Activated T-helper 17 cell treated with anti-CD3 and anti-CD28 coated beads, Interleukin-2, amount 50 U/mL, for 72 hours (primary cell): Measurements from ENCODE around the gene MYH14. TPM values are rescaled to one million over a fixed set of nuclear protein-coding genes. Genes with fewer than 3 reads are reported as not detected.
"Not testable (repeated sequence)": the region's sequence is repeated elsewhere in the genome, so short reads cannot be mapped to it uniquely, and the experiment has no call there.

Experiments used
- ATAC-seq: fragments of 150-1000 bp; cut with Tn5 transposase; replicated peaks from 2 replicates; pipeline ENCODE4 v1.10.0; 2021; ENCODE audit warnings: mild to moderate bottlenecking, moderate library complexity
- H3K27ac Mint-ChIP-seq: one replicate; pipeline ENCODE4 v1.8.0; 2022; ENCODE audit warnings: mixed read lengths
- H3K27me3 Mint-ChIP-seq: one replicate; pipeline ENCODE4 v1.8.0; 2022; ENCODE audit warnings: mixed read lengths
- H3K36me3 Mint-ChIP-seq: one replicate; pipeline ENCODE4 v1.8.0; 2022; ENCODE audit warnings: low read depth, mild to moderate bottlenecking, mixed read lengths
- H3K4me1 Mint-ChIP-seq: one replicate; pipeline ENCODE4 v1.8.0; 2022; ENCODE audit warnings: mixed read lengths
- H3K4me3 Mint-ChIP-seq: one replicate; pipeline ENCODE4 v1.8.0; 2022; ENCODE audit warnings: mild to moderate bottlenecking, mixed read lengths
- H3K9me3 Mint-ChIP-seq: one replicate; pipeline ENCODE4 v1.8.0; 2022; ENCODE audit warnings: mixed read lengths
- total RNA-seq, 2 donors: library from RNA; stranded (reverse); gene quantifications; one replicate each; pipeline ENCODE4 v1.2.3, GENCODE V29; 2022

The MYH14 gene
- total RNA-seq, 2 donors from 2014 or later = not detected

DNA sequence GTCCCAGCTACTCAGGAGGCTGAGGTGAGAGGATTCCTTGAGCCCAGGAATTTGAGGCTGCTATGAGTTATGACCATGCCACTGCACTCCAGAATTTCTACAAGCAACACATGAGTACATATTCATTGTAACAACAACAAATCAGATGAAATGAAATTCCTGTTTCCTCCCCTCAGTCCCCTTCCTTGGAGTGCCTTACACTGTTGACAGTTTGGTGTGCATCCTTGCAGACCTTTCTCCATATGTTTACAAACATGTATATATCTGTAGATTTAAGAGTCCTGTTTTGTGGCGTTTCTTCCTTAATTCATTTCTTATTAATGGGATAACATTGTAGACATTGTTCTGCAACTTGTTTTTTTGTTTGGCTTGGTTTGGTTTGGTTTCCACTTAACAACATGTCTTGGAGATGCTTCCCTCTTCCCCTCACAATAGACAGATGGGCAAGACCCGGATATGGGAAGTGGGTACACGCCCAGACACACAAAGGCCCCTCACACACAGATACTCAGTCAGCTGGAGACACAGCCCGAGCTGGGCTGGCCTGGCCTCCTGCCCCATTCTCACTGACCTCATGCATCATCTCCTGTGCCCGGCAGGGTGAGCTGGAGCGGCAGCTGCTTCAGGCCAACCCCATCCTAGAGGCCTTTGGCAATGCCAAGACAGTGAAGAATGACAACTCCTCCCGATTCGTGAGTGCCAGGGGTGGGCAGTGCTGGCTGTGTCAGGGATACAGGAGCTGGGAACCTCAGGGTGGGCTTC, 21.7 kb downstream of the MYH14 start:
- H3K4me3 Mint-ChIP-seq = no peak overlapping the region

DNA sequence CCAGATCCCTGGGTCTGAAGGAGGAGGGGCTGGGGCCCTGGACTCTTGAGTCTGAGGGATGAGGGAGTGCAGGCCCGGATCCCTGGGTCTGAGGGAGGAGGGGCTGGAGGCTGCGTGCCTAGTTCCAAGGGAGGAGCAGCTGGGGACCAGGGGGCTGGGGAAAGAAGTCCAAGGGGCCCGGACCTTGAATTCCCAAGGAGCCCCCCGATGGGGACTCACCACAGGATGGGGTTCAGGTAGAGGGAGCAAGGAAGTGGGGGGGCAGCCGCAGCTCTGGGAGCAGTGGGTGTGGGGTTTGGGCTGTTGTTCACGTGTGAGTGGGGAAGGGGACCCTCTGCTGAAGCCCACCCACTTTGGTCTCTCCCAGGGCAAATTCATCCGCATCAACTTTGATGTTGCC, 23.1 kb downstream of the MYH14 start:
- Mint-ChIP-seq H3K9me3 (peaks cover 4% of the 10 kb centered on the region), H3K27me3 (peaks cover 15% of the 10 kb centered on the region), H3K4me1 (no peaks in the 10 kb centered on the region), H3K4me3 (no peak overlapping the region), H3K27ac (no peak overlapping the region), H3K36me3 (no peaks in the 10 kb centered on the region)
- no peak for ATAC-seq

More for the DNA sequence above, 21.7 kb downstream of the MYH14 start:
- Mint-ChIP-seq H3K27ac (no peak overlapping the region), H3K27me3 (peaks cover 12% of the 10 kb centered on the region), H3K4me1 (no peaks in the 10 kb centered on the region), H3K36me3 (no peaks in the 10 kb centered on the region), H3K9me3 (peaks cover 4% of the 10 kb centered on the region)
- no peak for ATAC-seq

DNA sequence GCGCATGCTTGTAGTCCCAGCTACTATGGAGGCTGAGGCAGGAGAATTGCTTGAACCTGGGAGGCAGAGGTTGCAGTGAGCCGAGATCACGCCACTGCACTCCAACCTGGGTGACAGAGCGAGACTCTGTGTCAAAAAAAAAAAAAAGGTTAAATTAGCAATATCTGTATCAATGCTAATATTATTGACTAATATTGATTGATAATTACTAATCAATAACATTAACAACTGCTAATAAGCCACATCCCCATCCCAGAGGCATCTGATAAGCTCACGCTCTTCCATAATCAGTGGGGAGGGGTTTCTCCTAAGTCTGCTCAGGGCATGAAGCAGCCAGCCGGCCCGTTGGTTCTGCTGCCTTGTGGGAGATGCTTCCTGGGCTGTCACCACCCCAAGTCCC, 24.7 kb downstream of the MYH14 start:
- not testable (repeated sequence) for ATAC-seq, H3K4me1 Mint-ChIP-seq, H3K9me3 Mint-ChIP-seq, H3K4me3 Mint-ChIP-seq, H3K27me3 Mint-ChIP-seq, H3K27ac Mint-ChIP-seq, H3K36me3 Mint-ChIP-seq

DNA sequence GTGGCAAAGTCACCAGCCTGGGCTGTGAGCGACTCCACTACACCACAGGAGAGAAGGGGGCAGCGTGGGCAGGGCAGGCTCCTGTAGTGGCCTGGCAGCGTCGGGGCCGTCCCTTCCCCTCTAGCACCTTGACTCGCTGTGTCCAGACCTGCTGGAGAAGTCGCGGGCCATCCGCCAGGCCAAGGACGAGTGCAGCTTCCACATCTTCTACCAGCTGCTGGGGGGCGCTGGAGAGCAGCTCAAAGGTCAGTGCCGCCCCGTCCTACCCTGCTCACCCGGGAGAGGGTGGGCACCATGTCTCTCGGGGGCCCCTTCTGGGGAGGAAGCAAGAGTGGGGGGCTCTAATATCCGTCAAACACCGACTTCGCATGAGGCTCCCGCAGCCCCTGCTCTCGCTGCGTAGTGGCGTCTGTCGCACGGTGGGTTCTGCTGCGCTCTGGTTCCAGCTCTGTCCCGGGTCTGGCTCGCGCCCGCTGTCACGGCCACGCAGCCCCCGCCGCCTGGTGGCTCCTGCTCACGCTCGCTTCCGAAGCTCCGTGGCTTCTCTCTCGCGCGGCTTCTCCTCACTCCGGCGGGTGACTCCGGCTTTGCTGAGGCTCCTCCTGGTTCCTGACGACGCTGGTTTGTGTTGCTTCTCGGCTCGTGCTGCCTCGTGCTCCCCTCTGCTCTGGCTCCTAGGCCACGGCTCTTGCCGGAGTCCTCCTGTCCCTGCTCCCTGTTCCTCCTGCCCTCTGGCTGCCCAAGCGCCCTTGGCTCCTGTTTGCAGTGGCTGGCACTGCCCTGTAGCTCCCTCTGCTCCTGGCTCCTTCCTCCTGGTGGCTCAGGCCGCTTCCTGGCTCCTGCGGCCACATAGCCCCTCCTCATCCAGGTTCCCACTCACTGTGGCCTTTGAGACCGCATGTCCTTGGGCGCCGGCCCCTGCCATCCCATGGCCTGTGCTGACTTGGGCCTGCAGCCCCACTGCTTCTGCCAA, 27.2 kb downstream of the MYH14 start:
- no peaks in the 10 kb centered on the region for H3K36me3 Mint-ChIP-seq

DNA sequence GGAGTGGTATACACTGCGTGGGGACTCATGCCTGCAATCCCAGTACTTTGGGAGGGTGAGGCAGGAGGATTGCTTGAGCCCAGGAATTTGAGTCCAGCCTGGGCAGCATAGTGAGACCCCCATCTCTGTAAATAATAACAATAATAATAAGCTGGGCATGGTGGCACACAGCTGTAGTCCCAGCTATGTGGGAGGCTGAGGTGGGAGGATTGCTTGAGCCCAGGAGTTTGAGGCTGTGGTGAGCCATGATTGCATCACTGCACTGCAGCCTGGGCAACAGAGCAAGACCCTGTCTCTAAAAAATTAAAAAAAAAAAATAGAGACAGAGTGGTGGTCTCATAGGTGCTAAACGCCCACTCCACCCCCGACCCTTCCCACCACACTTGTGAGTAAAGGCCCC, 28.0 kb downstream of the MYH14 start:
- H3K4me3 Mint-ChIP-seq, H3K4me1 Mint-ChIP-seq, H3K36me3 Mint-ChIP-seq, H3K27me3 Mint-ChIP-seq, H3K9me3 Mint-ChIP-seq, H3K27ac Mint-ChIP-seq, ATAC-seq: not testable (repeated sequence)

More for the DNA sequence above, 27.2 kb downstream of the MYH14 start:
- Mint-ChIP-seq H3K27ac (no peak overlapping the region), H3K27me3 (peaks cover 3% of the 10 kb centered on the region), H3K4me3 (no peak overlapping the region), H3K4me1 (no peaks in the 10 kb centered on the region), H3K9me3 (no peaks in the 10 kb centered on the region)
- ATAC-seq = no peak

DNA sequence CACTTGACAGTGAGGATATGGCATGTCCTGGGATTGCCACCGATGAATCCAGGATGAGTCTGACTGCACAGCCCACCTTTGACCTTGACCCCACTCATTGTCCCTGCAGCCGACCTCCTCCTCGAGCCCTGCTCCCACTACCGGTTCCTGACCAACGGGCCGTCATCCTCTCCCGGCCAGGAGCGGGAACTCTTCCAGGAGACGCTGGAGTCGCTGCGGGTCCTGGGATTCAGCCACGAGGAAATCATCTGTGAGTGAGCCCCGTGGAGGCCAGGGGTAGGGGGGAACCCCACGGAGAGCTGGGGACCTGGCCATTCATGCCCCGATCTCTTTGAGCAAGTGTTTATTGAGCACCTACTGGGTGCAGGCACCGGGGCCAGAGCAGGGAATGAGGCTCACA, 28.4 kb downstream of the MYH14 start:
- H3K27me3 Mint-ChIP-seq = peaks cover 5% of the 10 kb centered on the region
- no peak overlapping the region for H3K4me3 Mint-ChIP-seq
- H3K4me1 Mint-ChIP-seq = no peaks in the 10 kb centered on the region
- H3K27ac Mint-ChIP-seq = no peak overlapping the region
- no peak for ATAC-seq
- no peaks in the 10 kb centered on the region for H3K36me3 Mint-ChIP-seq
- H3K9me3 Mint-ChIP-seq = no peaks in the 10 kb centered on the region

DNA sequence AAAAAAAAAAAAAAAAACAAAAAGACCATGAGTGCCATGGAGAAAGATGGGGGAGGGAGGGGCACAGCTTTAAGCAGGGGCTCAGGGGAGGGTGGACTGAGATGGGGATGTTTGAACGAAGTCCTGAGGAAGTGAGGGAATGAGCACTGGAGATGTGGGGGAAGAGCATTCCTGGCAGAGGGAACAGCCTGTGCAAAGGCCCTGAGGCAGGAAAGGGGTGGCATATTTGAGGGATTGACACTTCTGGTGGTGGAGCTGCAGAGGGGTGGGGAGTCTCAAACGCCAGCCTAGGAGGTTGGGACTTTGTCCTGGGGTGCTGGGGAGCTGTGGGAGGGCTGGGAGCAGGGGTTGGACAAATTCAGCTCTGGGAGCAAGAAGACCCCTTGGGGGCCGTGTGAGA, 29.2 kb downstream of the MYH14 start:
- no peak overlapping the region for H3K4me3 Mint-ChIP-seq
- H3K27me3 Mint-ChIP-seq = peaks cover 7% of the 10 kb centered on the region
- H3K27ac Mint-ChIP-seq = no peak overlapping the region
- no peak for ATAC-seq
- H3K4me1 Mint-ChIP-seq = no peaks in the 10 kb centered on the region
- H3K9me3 Mint-ChIP-seq = no peaks in the 10 kb centered on the region
- no peaks in the 10 kb centered on the region for H3K36me3 Mint-ChIP-seq

DNA sequence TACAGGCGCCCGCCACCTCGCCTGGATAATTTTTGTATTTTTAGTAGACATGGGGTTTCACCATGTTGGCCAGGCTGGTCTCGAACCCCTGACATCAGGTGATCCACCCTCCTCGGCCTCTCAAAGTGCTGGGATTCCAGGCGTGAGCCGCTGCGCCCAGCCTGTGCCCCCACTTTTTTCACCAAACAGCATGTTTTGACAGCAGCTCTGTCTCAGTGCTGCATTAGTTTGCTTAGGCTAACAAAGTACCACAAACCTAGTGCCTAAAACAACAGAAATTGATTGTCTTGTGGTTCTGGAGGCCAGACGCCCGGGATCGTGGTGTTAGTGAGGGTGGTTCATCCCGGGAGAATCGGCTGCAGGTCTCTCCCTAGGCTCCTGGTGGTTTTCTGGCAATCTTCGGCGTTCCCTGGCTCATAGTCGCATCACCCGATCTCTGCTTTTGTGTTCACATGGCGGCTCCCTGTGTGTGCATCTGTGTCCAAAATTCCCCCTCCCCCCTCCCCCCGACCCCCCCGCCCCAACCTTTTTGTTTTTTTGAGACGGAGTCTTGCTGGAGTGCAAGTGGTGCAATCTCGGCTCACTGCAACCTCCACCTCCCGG, 30.0 kb downstream of the MYH14 start:
- no peak for ATAC-seq
- H3K4me1 Mint-ChIP-seq = no peaks in the 10 kb centered on the region
- H3K36me3 Mint-ChIP-seq = no peaks in the 10 kb centered on the region
- H3K9me3 Mint-ChIP-seq = no peaks in the 10 kb centered on the region
- no peak overlapping the region for H3K27ac Mint-ChIP-seq
- H3K4me3 Mint-ChIP-seq = no peak overlapping the region
- H3K27me3 Mint-ChIP-seq = peaks cover 7% of the 10 kb centered on the region

DNA sequence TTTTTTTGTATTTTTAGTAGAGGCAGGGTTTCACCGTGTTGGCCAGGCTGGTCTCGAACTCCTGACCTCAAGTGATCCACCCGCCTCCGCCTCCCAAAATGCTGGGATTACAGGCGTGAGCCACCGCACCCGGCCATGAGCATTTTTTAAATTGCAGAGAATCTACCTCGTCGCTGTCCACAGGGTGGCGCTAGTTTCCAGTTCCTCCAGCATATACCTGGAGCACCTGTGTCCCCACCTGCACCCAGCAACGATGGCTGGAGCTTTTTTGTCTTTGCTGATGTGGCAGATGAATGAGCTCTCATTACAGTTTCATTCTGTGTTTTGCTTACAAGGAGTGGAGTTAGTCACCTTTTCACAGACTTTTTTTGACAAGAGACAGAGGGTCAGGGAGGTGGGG, 34.1 kb downstream of the MYH14 start:
- H3K4me1 Mint-ChIP-seq, H3K27ac Mint-ChIP-seq, ATAC-seq, H3K9me3 Mint-ChIP-seq, H3K36me3 Mint-ChIP-seq, H3K4me3 Mint-ChIP-seq: not testable (repeated sequence)
- H3K27me3 Mint-ChIP-seq = peaks cover 21% of the 10 kb centered on the region

DNA sequence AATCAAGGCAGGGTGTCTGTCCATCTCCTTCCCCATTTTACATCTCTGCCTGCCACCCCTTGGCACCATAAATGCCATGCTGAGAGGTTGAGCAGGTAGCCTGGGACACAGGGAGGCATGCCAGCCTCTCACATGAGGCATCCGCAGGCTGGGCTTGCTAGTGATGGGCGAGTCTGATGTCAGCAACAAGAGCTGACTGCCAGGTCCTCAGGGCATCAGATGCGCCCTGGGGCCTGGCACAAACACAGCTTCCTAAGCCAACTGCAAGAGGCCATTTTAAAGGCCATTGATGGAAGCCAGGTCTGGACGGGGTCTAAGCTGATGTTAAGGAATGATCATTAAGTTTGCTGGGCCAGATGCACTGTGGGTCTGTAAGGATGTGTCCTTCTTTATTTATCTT, 34.6 kb downstream of the MYH14 start:
- H3K36me3 Mint-ChIP-seq = no peaks in the 10 kb centered on the region
- H3K4me1 Mint-ChIP-seq = no peaks in the 10 kb centered on the region
- no peak overlapping the region for H3K4me3 Mint-ChIP-seq
- H3K27ac Mint-ChIP-seq = no peak overlapping the region
- ATAC-seq = no peak
- H3K27me3 Mint-ChIP-seq = peaks cover 21% of the 10 kb centered on the region
- H3K9me3 Mint-ChIP-seq = no peaks in the 10 kb centered on the region

DNA sequence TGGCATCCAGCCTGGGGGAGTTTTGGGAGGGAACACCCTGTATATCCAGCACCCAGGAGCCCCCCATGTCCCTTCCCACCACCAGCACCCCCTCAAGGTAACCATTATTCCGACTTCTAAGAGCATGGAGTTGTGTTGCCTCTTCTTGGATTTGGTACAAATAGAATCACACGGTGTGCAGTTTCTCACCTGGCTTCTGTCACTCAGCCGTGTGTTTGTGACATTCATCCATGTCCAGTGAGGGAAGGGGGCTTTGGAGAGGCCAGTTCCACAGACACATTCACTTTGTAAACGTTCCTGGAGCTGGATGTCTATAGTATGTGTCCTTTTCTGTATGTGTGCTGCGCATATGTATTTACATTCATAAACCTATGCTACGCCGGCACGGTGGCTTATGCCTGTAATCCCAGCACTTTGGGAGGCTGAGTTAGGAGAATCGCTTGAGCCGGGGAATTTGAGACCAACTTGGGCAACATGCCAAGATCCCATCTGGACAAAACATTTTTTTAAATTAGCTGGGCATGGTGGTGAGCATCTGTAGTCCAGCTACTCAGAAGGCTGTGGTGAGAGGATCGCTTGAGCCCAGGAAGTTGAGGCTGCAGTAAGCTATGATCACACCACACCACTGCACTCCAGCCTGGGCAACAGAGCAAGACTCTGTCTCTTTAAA, 36.6 kb downstream of the MYH14 start:
- Mint-ChIP-seq H3K4me1 (no peaks in the 10 kb centered on the region), H3K27me3 (peaks cover 21% of the 10 kb centered on the region), H3K36me3 (no peaks in the 10 kb centered on the region), H3K27ac (no peak overlapping the region), H3K4me3 (no peak overlapping the region), H3K9me3 (no peaks in the 10 kb centered on the region)
- ATAC-seq = no peak

DNA sequence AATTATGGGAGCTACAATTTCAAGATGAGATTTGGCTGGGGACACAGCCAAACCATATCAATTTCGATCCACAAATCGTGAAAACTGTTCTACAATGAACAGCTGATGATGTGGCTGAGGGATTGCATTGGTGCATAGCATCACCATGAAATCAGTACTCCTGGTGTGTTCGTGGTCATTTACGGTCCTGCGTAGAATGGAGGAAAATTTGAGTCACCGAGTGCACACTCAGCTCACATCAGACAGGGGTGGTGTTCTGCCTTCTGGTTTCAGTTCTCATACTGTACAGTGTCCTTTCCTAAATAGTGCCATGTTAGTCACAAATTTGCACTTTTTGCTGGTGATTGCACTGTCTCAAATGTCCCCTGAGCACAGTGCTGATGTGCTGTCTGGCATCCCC, 39.2 kb downstream of the MYH14 start:
- ATAC-seq = peak; percentile 85
- Mint-ChIP-seq H3K27me3 (peaks cover 16% of the 10 kb centered on the region), H3K9me3 (no peaks in the 10 kb centered on the region), H3K36me3 (no peaks in the 10 kb centered on the region), H3K4me3 (no peak overlapping the region), H3K4me1 (no peaks in the 10 kb centered on the region), H3K27ac (no peak overlapping the region)

DNA sequence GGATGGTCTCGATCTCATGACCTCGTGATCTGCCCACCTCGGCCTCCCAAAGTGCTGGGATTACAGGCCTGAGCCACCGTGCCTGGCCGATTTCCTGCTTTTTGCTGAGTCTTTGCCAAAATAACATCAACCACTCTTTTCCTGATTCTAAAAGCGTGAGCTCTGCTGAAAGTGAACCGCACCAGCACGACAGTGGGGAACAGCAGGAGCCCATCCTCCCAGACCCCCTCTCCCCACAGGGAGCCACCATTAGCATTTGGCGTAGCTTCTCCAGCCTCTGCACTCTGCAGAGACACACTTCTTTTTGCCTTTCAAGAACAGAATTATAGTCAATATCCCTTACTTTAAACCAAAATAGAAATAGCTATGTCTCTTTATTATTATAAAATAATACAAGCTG, 41.3 kb downstream of the MYH14 start:
- H3K36me3 Mint-ChIP-seq = no peaks in the 10 kb centered on the region
- ATAC-seq = no peak
- H3K9me3 Mint-ChIP-seq = no peaks in the 10 kb centered on the region
- no peak overlapping the region for H3K27ac Mint-ChIP-seq
- H3K4me3 Mint-ChIP-seq = no peak overlapping the region
- H3K27me3 Mint-ChIP-seq = peaks cover 18% of the 10 kb centered on the region
- no peaks in the 10 kb centered on the region for H3K4me1 Mint-ChIP-seq

DNA sequence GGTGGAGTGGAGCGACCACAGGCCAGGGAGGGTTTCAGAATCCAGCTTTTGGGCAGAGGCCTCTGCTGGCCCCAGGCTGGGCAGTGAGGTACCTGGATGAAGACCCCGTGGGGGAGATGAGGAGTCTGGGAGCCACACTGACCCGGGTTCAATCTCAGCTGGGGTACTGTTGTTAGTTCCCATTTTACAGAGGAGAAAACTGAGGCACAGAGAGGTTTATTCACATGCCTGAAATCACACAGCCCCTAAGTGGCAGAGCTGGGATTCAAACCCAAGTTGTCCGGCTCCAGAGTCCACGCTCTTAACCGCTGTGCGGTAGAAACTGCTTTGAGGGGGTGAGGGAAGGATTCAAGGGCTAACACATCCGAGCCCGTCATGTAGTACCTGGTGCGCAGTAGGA, 45.0 kb downstream of the MYH14 start:
- H3K4me1 Mint-ChIP-seq = no peaks in the 10 kb centered on the region
- H3K27ac Mint-ChIP-seq = no peak overlapping the region
- ATAC-seq = no peak
- H3K27me3 Mint-ChIP-seq = peaks cover 16% of the 10 kb centered on the region
- H3K4me3 Mint-ChIP-seq = no peak overlapping the region
- H3K9me3 Mint-ChIP-seq = no peaks in the 10 kb centered on the region
- H3K36me3 Mint-ChIP-seq = no peaks in the 10 kb centered on the region
